Frontal cortex (tissue), 4 donors: ENCODE measurements around the gene GMDS. TPM values are rescaled to one million over a fixed set of nuclear protein-coding genes. Genes with fewer than 3 reads are reported as not detected.

Experiments
- DNase-seq, 2 donors: peaks; one replicate each; pipeline ENCODE4 v3.0.0; 2012; ENCODE audit warnings: low spot score in 2 of 2
- FAIRE-seq: peaks from 2 replicates; lab custom pipeline; 2012; peaks lifted over from hg19 to GRCh38; lab: Jason Lieb, UNC
- total RNA-seq: library from RNA; depleted of rRNA; stranded (reverse); fragments of >200 nt; gene quantifications from one replicate; pipeline ENCODE4 v1.2.3, GENCODE V29; 2014
- donor health status: control.
- donor health status: control.
- donor health status: control.

Gene GMDS
- total RNA-seq, 1 donor from 2014 or later, result 5.3 TPM

DNA sequence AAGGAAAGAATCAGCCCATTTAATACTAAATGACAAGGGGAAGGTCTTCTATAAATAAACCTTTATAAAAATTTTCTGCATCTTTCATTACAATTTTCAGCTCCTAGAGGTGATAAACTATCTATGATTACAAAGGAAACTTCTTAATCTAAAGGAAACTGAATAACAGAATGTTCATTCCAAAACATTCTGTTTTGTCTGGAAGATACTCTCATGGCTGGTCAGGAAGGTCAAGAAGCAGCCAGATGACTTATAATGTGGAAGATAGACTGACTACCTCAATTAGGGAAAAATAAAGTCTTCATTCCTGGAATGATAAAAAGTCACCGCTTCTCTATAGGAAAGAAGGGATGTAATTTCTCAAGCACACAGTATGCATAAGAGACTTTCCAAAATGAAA lies 131.3 kb downstream of the GMDS start:
- FAIRE-seq, result no peak
- no peak for DNase-seq

DNA sequence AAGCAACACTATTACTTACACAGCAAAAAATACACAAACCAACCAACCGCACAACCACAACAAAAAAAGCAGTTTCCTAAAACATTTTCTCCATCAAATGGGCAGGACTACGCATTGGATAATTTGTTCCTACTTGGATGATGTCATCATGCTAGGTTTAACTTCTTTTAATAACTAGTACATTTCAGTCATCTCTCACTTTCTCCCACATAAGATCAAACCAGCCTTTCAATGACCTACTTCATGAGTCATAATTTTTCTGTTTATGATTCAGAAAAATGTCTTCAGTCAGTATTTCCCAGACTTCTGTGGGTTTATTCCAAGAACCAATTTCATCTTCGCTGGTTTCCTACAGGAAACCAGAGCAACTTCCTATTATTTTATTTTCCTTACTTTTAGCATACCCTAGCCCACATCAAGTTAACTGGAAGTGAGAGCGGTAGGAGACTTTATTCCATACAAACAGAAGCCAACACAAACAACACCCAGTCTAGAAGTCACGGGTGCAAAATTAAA lies 134.2 kb downstream of the GMDS start:
- peak in 1 of 2 donors; percentile 18 for DNase-seq
- no peak for FAIRE-seq

GRCh38 chr6:2110504-2110903 lies 134.9 kb downstream of the GMDS start:
- DNase-seq (no peak), FAIRE-seq (no peak)

- FAIRE-seq, result no peak
Observed at GRCh38 chr6:2109796-2110195, 135.6 kb downstream of the GMDS start.

DNA sequence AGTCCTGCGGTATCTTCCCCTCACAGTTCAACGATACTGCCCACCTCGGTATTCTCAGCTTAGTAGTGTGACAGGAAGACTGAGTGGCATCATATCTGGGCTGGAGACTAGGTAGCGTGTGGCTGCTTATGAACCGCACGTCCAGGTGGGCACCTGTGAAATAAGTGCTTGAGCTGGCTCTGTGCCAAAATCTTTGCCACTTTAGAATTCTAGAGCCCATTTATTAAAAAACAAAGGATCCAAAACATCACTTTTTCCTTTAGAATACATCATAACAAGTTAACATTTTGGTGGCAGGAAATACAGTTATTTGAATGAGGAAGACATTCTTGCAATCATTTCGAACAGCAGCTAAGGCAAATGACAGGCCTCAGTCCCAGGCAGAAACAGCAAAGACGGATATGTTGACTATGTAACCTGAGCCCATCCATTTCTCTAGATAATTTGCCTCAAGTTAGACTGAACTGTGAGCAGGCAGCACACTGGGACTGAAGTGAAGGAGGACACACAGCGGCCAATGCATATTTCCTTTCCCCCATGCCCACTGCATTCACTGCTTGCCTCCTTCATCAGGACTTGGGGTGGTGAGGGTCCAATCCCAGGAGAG lies 136.6 kb downstream of the GMDS start:
- FAIRE-seq (no peak), DNase-seq (no peak)

More at GRCh38 chr6:2109796-2110195, 135.6 kb downstream of the GMDS start:
- DNase-seq, result no peak

GRCh38 chr6:2104524-2104880 lies 140.9 kb downstream of the GMDS start:
- DNase-seq, result no peak
- FAIRE-seq, result peak; percentile 34

DNA sequence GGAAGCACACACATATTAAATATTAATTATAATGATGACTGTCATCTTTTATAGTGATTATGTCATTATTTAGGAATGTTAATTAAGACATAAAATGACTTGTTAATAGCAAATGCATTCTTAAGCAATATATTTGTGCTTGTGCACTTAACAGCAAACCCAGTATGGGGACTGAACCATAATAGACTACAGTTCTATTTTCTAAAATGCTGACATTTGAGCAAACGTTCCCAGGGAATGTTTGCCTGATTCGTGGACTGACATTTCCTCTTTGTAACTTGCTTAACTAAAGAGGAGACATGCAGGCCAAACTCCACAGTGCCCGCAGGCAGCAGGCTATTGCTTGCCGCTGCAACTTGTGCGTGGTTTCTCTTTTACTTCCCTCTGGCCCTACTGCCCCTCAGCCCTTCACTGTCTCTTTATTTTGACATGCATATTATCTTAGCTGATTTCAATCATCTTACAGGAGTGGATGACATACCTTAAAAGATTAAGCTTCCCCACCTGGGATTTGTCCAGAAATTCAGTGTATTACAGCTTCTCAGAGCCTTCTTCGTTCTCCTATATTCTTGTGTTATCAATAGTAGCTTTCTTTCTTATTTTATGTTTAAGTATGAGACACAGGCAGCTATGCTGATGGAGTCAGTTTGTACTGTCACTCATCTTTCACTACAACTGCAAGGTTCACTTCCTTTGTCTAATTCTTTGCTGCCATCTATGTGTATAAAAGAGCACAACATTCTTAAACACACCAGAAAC lies 141.5 kb downstream of the GMDS start:
- DNase-seq (peak in 1 of 2 donors; percentile 32), FAIRE-seq (no peak)

DNA sequence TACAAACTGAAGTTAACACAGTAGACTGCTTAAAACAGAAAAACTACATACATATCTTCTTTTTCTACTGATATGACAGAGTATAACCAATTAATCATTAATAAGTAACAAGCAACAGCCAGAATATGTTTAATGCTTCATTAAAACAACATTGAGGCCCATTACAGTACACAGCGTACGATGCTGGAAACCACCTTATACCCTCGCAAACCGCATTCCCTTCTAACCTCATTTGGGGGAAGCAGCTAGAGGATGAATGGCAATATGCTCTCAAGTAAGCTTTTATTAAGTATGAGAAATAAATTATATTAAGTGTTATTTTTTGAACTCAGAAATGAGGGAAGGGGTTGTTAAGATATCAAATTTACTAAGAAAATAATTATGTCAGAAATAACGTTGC lies 142.4 kb downstream of the GMDS start:
- DNase-seq (no peak), FAIRE-seq (no peak)

GRCh38 chr6:2102316-2102883 lies 143.0 kb downstream of the GMDS start:
- no peak for DNase-seq
- FAIRE-seq, result peak; percentile 72

- FAIRE-seq, result no peak
- no peak for DNase-seq
Observed at GRCh38 chr6:2101213-2101612, 144.2 kb downstream of the GMDS start.

GRCh38 chr6:2099870-2100269 lies 145.5 kb downstream of the GMDS start:
- FAIRE-seq, result no peak

DNA sequence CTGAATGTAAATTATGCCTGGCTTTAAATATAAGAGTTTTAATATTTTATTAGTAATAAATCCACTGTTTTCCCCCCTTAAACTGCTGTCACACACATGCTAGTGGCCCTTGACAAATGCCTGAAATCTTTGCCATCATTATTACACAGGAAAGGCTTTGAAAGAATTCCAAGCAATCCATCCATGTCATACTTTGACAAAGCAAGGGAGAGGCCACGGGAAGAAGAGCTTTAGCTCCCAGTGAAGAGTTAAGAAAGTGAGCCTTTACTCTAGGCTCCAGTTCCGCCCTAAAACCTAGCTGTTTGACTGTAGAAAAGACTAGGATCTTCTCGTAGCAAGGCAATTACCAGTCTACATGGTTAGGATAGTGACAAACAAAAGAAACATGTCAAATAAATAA lies 147.9 kb downstream of the GMDS start:
- FAIRE-seq, result no peak

More at GRCh38 chr6:2099870-2100269, 145.5 kb downstream of the GMDS start:
- DNase-seq, result no peak

GRCh38 chr6:2094642-2095041 lies 150.8 kb downstream of the GMDS start:
- FAIRE-seq, result no peak

More for the DNA sequence above, 147.9 kb downstream of the GMDS start:
- DNase-seq, result no peak

GRCh38 chr6:2086326-2086965 lies 159.0 kb downstream of the GMDS start:
- no peak for FAIRE-seq
- DNase-seq, result no peak

More at GRCh38 chr6:2094642-2095041, 150.8 kb downstream of the GMDS start:
- no peak for DNase-seq

DNA sequence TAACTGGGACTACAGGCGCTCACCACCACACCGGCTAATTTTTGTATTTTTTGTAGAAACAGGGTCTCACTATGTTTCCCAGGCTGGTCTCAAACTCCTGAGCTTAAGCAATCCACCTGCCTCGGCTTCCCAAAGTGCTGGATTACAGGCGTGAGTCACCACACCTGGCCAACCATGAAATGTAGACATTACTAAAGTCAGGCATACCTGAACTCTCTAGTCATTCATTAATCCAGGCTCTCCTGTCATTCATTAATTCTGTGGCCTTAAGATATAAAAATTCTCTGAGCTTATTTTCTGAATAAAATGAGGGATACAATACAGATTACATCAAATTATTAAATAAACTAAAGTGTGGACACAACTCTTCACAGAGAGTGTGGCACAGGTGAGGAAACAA lies 159.7 kb downstream of the GMDS start:
- no peak for FAIRE-seq
- no peak for DNase-seq

DNA sequence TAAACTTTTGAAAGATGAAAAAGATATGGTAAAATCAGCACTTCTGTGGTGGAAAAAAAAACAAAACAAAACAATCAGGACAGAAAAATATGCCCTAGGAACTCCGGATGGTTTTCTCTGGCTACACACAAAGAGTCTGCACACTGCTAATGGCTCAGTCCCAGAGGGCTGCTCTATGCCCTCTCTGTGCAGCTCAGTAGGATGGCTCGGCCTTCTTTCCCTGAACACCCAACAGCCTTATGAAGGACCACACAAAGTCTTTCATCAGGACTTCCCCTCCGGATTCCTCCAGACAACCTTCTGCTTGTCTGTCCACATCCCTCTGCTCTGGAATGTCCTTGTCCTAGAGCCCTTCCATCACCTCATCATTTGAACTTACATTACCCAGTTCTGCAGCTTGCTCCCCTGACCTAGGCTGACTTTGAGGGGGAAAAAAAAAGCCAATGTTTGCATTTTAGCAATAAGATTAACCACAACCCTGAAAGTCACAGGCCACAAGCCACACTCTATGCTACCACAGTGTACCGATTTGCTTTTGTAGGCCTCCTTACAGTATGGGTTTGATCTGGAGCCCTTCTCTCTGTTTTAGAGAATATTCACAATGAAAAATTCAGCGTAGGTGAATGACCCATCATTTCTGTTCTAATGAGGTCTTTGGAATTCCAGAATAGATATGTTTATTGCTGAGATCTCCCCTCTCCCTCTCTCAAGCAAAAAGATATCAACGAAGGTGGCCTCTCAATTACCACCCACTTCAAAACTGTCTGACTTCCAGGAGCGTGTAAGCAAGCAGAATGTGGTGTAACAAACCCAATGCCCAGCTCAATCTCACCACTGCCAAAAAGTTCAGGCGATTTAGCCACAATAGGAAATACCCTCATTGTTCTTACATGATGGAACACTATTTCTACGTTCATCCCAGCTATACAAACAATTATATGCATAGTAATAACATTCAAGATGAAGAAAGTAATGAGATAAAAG lies 164.0 kb downstream of the GMDS start:
- FAIRE-seq, result no peak

DNA sequence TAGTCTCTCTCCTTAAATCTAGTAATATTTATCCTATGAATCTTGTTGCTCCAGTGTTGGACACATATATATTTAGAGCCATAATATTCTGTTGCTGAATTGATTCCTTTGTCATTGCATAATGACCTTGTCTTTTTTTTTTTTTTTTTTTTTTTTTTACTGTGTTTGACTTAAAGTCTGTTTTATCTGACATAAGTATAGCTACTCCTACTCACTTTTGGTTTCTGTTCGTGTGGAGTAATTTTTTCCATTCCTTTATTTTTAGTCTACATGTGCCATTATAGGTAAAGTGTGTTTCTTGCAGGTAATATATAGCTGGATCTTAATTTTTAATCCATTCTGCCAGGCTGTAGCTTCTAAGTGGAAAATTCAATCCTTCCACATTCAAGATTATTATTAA lies 166.5 kb downstream of the GMDS start:
- DNase-seq (no peak), FAIRE-seq (no peak)

More for the DNA sequence above, 164.0 kb downstream of the GMDS start:
- no peak for DNase-seq

GRCh38 chr6:2077826-2078225 lies 167.6 kb downstream of the GMDS start:
- DNase-seq (no peak), FAIRE-seq (no peak)

DNA sequence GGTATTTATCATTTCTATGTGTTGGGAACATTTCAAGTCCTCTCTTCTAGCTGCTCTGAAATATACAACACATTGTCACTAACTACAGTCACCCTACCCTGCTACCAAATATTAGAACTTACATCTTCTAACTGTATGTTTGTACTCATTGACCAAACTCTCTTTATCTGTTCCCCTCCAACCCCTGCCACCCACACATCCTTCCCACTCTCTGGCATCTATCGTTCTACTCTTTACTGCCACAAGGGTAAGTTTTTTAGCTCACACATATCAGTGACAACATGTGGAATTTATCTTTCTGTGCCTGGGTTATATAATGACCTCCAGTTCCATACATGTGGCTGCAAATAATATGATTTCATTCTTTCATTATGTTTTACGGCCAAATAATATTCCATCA lies 171.9 kb downstream of the GMDS start:
- DNase-seq (no peak), FAIRE-seq (no peak)
